ENCODE measurements around the gene CORIN. TPM values are rescaled to one million over a fixed set of nuclear protein-coding genes. Genes with fewer than 3 reads are reported as not detected.

The CORIN gene
- total RNA-seq, 1 experiment from 2014 or later = 3.5 TPM

DNA sequence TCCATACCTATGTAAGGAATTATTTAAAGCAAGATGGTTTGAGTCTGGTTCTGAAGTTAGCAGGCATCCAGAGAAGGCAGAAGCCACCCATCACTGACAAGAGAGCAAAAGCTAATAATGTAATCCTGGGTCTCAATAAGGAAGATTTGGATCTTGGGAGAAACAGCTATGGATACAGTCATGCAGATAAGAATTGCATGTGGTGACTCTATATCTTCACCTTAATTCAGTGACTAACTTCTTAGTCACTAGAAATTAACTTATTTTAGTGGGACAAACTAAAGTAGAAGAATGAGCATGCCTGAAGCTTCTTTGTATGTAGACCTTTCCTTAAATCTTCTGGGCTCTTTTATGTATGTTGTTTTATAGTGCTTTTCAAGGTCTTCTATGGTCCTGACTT lies 286.2 kb downstream of the CORIN start:
- Histone ChIP-seq H3K9me2 (ENCODE audit: insufficient read depth) (no peaks in the 10 kb centered on the region), H3K9me3 (ENCODE audit: control insufficient read depth in 1 of 2, insufficient read depth in 1 of 2, low read depth in 1 of 2, low read length in 2 of 2) (no peaks in the 10 kb centered on the region), H3K27ac (ENCODE audit: low read depth, low read length) (no peak overlapping the region), H3K4me3 (replicated peaks in 1 of 2; ENCODE audit: low read depth in 1 of 2, low read length in 2 of 2) (no peak overlapping the region), H2AFZ (ENCODE audit: low read depth, low read length, poor library complexity, severe bottlenecking) (no peak overlapping the region), H3K27me3 (ENCODE audit: insufficient read depth, low read length) (no peaks in the 10 kb centered on the region), H3K4me2 (ENCODE audit: low read length) (no peak overlapping the region), H3K36me3 (ENCODE audit: control insufficient read depth in 1 of 2, insufficient read depth in 2 of 2, low read length in 2 of 2) (no peaks in the 10 kb centered on the region), H3K4me1 (ENCODE audit: control insufficient read depth in 1 of 2, insufficient read depth in 2 of 2, low read length in 2 of 2) (peaks cover 0 to 8% of the 10 kb centered on the region in 2 experiments; a peak in 1 of 4 replicates), H3K79me2 (ENCODE audit: insufficient read depth, low read length) (no peaks in the 10 kb centered on the region), H3K9ac (ENCODE audit: low read length) (no peak overlapping the region), H4K20me1 (ENCODE audit: insufficient read depth) (no peaks in the 10 kb centered on the region)
- ATAC-seq (no peak), DNase-seq (ENCODE audit: low read depth, low spot score) (no peak)
- no TSS peak for BruUV-seq (replicated peaks)
- ChIA-PET RAD21 (ENCODE audit: low non-redundant PET in 1 of 2, low total read pairs in 2 of 2, uncharacterized antibody in 2 of 2, unreplicated experiment in 2 of 2) (no interaction called here), CTCF (no interaction called here), POLR2A (no interaction called here)
- TF ChIP-seq, protein P1, sequence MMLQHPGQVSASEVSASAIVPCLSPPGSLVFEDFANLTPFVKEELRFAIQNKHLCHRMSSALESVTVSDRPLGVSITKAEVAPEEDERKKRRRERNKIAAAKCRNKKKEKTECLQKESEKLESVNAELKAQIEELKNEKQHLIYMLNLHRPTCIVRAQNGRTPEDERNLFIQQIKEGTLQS (IDR thresholded peaks at IDR 0.05) = no peak
- TF ChIP-seq SP1 (IDR thresholded peaks at IDR 0.05; ENCODE audit: low read depth) (no peak), SRF (IDR thresholded peaks at IDR 0.05; ENCODE audit: low read depth) (no peak), FOSL1 (IDR thresholded peaks at IDR 0.05; ENCODE audit: low read depth) (no peak), TCF7L2 (IDR thresholded peaks at IDR 0.05; ENCODE audit: borderline replicate concordance, extremely low read depth, insufficient read depth, insufficient read length) (no peak), POLR2A (IDR thresholded peaks at IDR 0.05; ENCODE audit: borderline replicate concordance, extremely low read depth, insufficient read depth, insufficient read length) (no peak), JUND (IDR thresholded peaks at IDR 0.05) (no peak), EZH2phosphoT487 (IDR thresholded peaks at IDR 0.05; ENCODE audit: borderline replicate concordance) (no peak), REST (IDR thresholded peaks at IDR 0.05; ENCODE audit: low read depth) (no peak), MAX (IDR thresholded peaks at IDR 0.05) (no peak), ZNF274 (IDR thresholded peaks at IDR 0.05; ENCODE audit: low read depth, low read length) (no peak), CBX3 (IDR thresholded peaks at IDR 0.05; ENCODE audit: low read depth) (no peak), ELF1 (IDR thresholded peaks at IDR 0.05; ENCODE audit: borderline replicate concordance, low read depth) (no peak), ZBTB33 (IDR thresholded peaks at IDR 0.05; ENCODE audit: extremely low read depth, insufficient replicate concordance, low read length) (no peak), SIN3A (IDR thresholded peaks at IDR 0.05; ENCODE audit: low read depth) (no peak), POLR2AphosphoS5 (IDR thresholded peaks at IDR 0.05; ENCODE audit: low read depth, low read length) (no peak)
- TF ChIP-seq, protein P2, sequence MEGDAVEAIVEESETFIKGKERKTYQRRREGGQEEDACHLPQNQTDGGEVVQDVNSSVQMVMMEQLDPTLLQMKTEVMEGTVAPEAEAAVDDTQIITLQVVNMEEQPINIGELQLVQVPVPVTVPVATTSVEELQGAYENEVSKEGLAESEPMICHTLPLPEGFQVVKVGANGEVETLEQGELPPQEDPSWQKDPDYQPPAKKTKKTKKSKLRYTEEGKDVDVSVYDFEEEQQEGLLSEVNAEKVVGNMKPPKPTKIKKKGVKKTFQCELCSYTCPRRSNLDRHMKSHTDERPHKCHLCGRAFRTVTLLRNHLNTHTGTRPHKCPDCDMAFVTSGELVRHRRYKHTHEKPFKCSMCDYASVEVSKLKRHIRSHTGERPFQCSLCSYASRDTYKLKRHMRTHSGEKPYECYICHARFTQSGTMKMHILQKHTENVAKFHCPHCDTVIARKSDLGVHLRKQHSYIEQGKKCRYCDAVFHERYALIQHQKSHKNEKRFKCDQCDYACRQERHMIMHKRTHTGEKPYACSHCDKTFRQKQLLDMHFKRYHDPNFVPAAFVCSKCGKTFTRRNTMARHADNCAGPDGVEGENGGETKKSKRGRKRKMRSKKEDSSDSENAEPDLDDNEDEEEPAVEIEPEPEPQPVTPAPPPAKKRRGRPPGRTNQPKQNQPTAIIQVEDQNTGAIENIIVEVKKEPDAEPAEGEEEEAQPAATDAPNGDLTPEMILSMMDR (IDR thresholded peaks at IDR 0.05 in 2 of 3, conservative IDR thresholded peaks at IDR 0.05 in 1 of 3; ENCODE audit: borderline replicate concordance in 1 of 3, insufficient read depth in 1 of 3, low read depth in 2 of 3, low read length in 2 of 3) = no peak
- intact Hi-C loops (cut with micrococcal nuclease) = no loop called here

Measured in HCT116 (cell line).